NCI-H146 treated with DMSO at 0.1 percent for 48 hours (cell line): ENCODE results near the gene ABAT.

Experiments used
- DNase-seq: peaks from one replicate; lab custom pipeline; 2025; ENCODE audit not compliant: unreplicated experiment; lab: John Stamatoyannopoulos, UW

The ABAT gene

GRCh38 chr16:8714807-8715206 is 40.4 kb downstream of the ABAT start:
- DNase-seq: no peak

- no peak for DNase-seq
Observed at GRCh38 chr16:8716052-8716451, 41.6 kb downstream of the ABAT start.

DNA sequence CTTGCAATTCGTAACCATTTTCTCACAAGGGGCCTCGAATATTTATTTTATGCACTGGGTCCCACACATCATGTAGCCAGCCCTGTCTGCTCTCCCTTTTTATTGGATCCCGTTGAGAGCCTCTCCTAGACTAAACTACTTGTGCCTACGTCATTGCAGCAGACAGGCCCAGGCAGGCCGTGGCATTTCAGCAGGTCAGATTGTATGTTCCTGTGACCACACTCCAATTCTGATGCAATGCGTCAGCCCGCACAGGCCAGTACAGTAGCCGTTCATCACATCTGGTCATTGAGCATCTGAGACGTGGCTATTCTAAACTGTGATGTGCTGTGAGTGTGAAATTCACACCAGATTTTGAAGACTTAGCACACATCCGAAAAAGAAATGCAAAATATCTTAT is 42.2 kb downstream of the ABAT start:
- DNase-seq: no peak

- no peak for DNase-seq
Observed at GRCh38 chr16:8717469-8717868, 43.1 kb downstream of the ABAT start.

DNA sequence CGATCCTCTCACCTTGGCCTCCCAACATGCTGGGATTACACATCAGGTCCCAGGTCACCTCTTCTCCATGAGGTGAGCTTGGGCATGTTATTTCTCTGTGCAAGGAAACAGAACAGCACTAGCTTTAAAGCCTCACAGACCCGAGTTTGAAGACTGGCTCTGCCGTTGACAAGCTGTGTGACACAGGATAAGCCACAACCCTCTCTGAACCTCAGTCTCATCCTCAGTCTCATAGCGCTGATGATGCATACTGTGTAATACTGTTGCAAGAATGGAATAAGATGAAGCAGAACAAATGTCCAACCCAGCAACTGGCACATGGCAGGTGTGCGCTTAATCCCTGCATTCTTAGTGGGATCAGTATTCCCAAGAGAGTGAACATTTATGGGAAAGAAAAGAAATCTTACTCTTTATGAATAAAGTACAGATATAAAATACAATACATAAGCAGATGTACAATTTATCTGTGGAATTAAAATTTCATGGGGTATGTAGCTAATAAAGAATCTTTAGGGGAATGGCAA is 43.5 kb downstream of the ABAT start:
- DNase-seq: no peak

DNA sequence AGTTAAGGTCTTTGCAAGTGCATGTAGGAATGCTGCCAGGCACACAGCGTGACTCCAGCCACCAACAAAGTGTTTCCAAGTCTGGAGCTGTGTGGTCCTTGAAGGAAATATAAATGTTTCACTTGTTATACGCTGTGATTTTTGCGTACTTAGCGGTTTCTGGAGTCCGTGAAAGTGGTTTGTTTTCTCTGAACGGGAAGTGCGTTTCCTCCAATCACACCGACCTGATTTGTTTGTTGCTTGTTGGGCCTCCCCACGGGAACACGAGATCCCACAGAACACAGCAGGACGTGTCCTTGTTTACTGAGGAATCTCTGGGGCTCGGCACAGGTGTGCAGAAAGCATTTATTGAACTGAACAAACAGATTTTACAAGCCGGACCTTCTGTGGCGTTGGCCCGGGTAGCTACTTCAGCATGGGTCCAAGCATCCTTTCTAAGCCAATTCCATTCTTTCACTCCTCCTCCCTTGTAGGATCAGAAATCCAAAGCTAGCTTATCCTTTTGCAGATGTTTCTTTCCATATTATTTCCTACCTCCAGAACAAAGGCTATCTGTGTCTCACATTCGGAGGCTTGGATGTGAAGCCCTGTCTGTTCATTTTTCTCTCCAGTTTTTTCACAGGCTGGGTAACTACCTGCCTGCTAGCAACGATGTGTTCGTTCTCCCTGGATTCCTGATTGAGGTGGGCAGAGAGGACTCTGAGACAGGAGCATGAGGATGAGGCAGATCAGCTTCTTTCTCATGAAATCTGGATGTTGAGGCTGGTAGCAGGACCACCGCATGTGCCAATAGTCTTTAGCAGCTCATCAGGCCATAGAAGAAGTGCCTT is 44.6 kb downstream of the ABAT start:
- peak; percentile 47 for DNase-seq

DNA sequence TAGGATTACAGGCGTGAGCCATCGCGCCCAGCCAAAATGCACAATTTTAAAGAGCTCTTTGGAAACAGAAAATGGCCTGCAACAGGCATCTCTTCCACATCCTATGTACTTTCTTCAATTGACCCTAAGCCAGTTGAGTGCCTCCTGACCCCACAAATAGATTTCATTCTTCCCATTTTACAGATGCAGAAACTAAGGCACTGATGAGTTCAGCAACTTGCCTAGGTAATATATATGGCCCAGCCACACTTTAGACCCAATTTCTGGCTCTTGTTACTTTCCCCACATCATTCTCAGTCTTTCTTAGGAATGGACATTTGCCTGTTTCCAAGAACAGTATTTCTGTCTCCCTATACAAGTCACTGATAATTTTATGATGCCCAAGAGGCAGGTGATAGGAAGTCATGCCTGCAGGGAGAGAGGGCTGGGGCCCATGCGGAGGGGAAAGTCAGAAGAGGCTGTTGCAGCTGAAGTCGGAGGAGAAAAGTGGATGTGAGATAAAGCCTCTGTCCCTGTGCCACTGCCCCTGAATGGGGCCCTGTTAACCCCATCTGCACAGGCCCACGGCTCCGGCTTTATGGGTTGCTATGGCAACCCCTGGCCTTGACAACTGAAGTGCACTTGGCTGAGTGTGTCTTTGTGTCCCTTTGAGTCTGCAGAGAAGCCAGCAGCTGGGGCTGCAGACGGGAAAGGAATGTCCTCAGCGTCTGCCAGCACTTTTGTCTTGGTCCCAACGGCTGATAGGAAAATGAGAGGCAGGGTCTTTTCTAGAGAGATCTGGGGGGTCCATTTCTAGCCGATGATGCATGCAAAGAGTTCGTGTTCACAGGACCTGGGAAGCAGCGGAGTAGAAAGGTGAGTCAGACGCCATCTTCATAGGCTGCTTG is 45.9 kb downstream of the ABAT start:
- DNase-seq: peak; percentile 81

GRCh38 chr16:8720967-8721308 is 46.5 kb downstream of the ABAT start:
- no peak for DNase-seq

DNA sequence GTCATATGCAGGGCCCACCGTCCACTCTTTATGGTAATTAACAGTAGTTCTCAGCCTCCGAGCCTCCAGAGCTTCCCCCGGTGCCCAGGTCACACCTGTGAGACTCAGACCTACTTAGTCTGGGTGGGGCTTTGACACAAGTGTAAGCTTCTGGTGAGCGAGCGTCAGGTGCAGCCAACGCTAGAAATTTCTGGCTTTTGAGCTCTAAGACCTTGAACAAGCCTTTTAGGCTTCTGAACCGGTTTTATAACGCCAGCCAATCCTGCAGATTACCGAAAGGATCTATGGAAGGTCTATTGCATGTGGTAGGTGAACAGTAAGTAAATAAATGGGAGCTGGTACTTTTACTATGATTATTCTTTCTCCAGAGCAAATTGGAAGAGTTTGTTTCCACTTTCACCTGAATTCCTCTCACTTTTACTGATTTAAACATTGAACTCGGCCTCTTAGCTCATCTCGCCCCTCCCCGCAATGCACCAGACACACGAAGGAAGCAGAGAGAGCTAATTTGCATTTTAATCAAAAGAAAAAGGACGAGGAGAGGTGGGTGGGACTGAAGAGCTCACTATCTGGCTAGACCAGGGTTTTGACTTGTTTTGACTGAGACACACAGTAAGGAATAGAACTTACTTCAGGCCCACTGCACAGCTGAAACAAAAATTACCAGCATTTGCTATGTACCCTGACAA is 47.1 kb downstream of the ABAT start:
- DNase-seq: peak; percentile 67

DNA sequence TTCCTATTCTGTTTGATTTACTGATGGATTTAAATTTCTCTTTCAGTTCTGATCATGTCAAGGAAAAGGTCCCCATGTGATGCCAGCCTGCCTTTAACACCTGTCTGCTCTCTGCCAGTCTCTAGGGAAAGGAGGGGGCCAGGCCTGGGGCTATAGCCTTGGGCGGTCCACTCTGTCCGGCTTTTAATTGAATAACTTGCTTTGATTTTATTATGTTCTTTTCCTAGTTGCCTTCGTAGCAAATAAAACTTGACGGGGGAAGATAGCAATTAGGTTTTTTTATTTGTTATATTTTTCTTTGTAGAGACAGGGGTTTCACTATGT is 47.6 kb downstream of the ABAT start:
- DNase-seq: peak; percentile 67

- no peak for DNase-seq
Observed at GRCh38 chr16:8725513-8726178, 51.2 kb downstream of the ABAT start.

DNA sequence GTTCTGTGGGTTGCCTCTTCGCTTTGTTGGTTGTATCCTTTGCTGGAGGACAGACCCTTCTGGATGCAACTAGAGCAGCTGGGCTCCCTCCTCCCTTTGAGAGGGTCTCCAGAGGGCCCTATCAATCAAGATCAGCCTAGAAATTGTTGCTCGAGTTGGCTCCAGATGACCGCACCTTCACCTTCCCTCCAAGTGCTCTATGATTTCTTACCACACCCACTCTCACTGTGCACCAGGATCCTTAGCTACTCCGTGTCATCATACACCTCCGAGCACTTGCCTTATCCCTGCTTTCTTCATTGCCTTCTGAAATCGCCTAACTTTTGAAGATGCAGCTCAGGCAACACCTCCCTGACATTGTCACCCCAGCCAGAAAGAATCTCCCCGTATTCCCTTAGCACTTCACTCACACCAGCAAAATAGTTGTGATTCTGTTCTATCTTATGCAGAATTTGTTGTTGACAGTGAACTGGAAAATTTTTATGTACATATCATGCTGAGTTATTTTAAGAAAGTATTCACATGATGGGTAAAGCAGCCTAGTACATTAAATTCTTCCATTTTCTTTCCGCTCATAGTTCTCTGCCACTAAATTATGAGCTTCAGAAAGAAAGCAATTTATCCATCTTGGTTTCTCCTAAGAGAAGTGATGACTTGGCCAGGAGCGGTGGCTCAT is 52.9 kb downstream of the ABAT start:
- no peak for DNase-seq

DNA sequence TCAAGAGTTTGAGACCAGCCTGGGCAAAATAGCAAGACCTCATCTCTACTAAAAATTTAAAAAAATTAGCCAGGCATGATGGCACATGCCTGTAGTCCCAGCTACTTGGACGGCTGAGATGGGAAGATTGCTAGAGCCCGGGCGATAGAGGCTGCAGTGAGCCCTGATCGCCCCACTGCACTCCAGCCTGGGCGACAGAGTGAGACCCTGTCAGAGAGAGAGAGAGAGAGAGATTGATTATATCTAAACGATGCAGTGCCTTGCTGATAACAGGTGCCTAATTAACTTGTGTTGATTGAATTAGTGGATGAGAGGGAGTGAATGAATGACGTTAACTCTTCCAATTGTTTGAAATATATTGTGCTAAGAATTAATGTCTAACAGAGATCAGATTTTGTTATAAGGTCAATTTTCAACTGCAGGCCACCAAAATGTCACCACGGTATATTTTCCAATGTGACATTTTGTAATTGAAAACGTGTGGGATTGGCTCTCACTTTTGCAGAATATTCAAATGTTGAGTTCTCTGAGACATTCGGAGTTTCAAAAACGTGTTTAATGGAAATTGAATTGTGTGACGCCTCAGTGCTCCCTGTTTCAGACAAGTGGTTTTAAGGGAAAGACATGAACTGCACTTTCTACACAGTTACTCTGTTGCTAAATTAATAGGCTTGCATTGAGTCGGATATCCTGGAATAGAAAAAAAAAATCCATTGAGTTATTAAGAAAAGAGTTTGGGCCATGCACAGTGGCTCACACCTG is 53.6 kb downstream of the ABAT start:
- no peak for DNase-seq

DNA sequence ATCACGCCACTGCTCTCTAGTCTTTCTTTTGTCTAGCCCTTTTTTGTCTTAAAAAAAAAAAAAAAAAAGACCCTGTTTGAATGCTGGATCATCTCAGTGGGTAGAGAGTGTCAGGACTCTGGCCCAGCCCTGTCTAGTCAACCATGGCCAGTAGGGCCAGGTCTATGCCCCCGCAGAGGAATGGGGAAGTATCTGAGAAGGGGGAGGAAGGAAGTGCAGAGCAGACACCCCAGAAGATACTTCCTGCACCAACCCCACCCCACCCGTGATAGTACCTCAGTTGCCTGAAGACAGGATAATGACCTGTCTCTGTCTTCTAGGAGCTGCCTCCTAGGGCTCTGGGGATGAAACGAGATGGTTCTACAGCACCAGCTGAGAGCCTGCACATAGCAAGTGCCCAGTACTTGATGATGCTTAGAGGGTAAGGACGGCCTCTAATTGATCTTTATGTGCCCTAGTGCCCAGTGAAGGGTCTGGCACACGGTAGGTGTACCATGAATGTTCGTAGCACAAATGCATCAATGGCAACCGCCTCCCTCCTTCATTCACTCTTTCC is 55.4 kb downstream of the ABAT start:
- no peak for DNase-seq

- no peak for DNase-seq
Observed at GRCh38 chr16:8730335-8730915, 56.0 kb downstream of the ABAT start.

DNA sequence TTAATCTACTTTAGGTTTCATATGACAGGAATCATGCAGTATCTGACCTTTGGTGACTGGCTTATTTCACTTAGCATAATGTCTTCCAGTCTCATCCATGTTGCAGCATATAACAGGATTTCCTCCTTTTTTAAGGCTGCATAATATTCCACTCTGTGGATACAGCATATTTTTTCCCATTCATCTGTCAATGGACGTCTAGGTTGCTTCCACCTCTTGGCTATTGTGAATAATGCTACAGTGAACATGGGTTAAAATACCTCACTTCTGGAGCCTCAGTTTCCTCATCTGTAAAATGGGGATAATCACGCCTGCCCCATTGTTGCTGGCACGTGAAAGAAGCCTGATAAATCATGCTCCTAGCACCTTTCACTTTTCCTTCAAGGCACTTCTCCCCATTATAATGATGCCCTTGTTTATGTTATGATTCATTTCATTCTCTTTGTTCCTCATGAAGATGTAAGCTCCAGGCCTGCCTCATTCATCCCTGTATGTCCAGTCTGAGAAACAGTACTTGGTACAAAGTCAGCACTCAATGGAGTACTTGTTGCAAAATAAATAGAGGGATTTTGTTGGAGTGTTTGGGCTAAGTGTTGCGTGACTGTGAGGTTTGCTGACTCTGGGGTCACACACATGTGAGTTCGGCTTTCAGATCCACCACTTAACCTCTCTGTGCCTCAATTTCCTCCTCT is 59.6 kb downstream of the ABAT start:
- DNase-seq: no peak

DNA sequence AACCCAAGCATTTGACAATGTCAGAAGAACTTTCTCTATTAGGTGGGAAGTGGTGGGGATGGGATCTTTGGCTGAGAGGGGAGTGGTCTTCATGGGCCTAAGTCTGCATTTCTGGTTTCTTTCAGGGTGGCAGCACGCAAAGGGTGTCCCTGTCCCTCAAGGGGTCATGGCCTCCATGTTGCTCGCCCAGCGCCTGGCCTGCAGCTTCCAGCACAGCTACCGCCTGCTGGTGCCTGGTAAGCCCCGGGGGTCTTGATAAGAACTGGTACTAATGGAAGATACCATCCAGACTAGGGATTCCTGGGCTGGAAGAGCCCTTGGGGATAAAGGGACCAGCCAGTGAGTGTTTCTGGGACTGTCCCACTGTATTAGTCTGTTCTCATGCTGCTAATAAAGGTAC is 61.2 kb downstream of the ABAT start:
- DNase-seq: no peak

DNA sequence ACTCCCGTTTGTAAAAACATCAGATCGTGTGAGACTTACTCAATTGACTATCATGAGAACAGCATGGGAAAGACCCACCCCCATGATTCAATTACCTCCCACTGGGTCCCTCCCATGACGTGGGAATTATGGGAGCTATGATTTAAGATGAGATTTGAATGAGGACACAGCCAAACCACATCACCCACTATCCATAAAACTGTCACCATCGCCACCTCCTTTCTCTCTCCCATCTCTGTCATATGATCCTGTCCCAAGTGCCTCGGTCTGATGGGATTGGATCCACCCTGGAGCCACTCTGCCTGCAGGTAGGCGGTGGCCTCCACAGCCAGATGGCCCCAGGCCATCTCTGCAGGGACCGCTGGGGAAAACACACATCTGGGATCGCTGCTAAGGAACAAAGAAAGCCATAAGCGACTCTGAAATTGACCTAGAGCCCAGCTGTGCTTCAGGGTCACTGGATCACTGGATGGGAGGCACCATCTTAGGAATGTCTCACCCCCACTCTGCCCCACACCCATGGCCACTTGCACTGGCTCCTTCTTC is 61.8 kb downstream of the ABAT start:
- DNase-seq: no peak
